Ovary (tissue), 3 donors: ENCODE measurements around the gene LMO1.

ENCODE experiments used
- CTCF ChIP-seq, 3 donors: fragments of 450-650 bp in 2 of 3; fragments of 200-600 bp in 1 of 3; IDR thresholded peaks; one replicate each; pipeline versions ENCODE4 v1.5.1 to v1.8.0; 2016 to 2022; ENCODE audit warnings: antibody characterized with exemption in 3 of 3, mild to moderate bottlenecking in 1 of 3
- EP300 ChIP-seq: sonication (generic); formaldehyde crosslinking; IDR thresholded peaks from one replicate; pipeline ENCODE4 v1.6.1; 2017; ENCODE audit warnings: antibody characterized with exemption
- POLR2A ChIP-seq: fragments of 450-650 bp; IDR thresholded peaks from one replicate; pipeline ENCODE4 v1.6.1; 2017; ENCODE audit warnings: antibody characterized with exemption, mild to moderate bottlenecking, moderate library complexity
- donor health status: DM: no; HTN: no; CAD: no.

- TF ChIP-seq CTCF (IDR thresholded peaks at IDR 0.05) (no peak), POLR2A (no peak), EP300 (no peak)
Observed at GRCh38 chr11:8285796-8286195, 22.1 kb upstream of the LMO1 start.
